Urothelium cell line (cell line): ENCODE results near the gene TLDC2.
A peak's percentile ranks its signal among the peaks of the same experiment; 100 is the strongest.

Source experiments
- DNase-seq: peaks from one replicate; pipeline ENCODE4 v3.0.0; 2011; ENCODE audit warnings: low spot score, mixed read lengths
- FAIRE-seq: peaks from 2 replicates; lab custom pipeline; 2011; peaks lifted over from hg19 to GRCh38; lab: Jason Lieb, UNC

The TLDC2 gene

GRCh38 chr20:36849333-36850065 is 26.4 kb upstream of the TLDC2 start:
- FAIRE-seq (no peak), DNase-seq (no peak)

GRCh38 chr20:36850759-36851158 is 25.2 kb upstream of the TLDC2 start:
- FAIRE-seq (no peak), DNase-seq (no peak)

GRCh38 chr20:36851490-36851889 is 24.4 kb upstream of the TLDC2 start:
- no peak for DNase-seq
- FAIRE-seq, result no peak

GRCh38 chr20:36852187-36852586 is 23.8 kb upstream of the TLDC2 start:
- FAIRE-seq, result no peak
- DNase-seq, result no peak

- FAIRE-seq (no peak), DNase-seq (no peak)
Observed at GRCh38 chr20:36854348-36855240, 21.3 kb upstream of the TLDC2 start.

GRCh38 chr20:36855241-36855657 is 20.7 kb upstream of the TLDC2 start:
- no peak for FAIRE-seq
- no peak for DNase-seq

- no peak for DNase-seq
- no peak for FAIRE-seq
Observed at GRCh38 chr20:36856195-36856594, 19.7 kb upstream of the TLDC2 start.

GRCh38 chr20:36856691-36857635 is 19.0 kb upstream of the TLDC2 start:
- FAIRE-seq, result no peak
- DNase-seq, result no peak

GRCh38 chr20:36859282-36859555 is 16.7 kb upstream of the TLDC2 start:
- FAIRE-seq, result no peak
- DNase-seq, result no peak

- FAIRE-seq (no peak), DNase-seq (no peak)
Observed at GRCh38 chr20:36859700-36860330, 16.1 kb upstream of the TLDC2 start.

- FAIRE-seq (no peak), DNase-seq (no peak)
Observed at GRCh38 chr20:36860339-36860738, 15.6 kb upstream of the TLDC2 start.

GRCh38 chr20:36860811-36861624 is 14.9 kb upstream of the TLDC2 start:
- DNase-seq, result no peak
- FAIRE-seq, result no peak

GRCh38 chr20:36861625-36861874 is 14.4 kb upstream of the TLDC2 start:
- FAIRE-seq (no peak), DNase-seq (no peak)

GRCh38 chr20:36861875-36862801 is 13.8 kb upstream of the TLDC2 start:
- peak; percentile 94 for DNase-seq
- peak; percentile 46 for FAIRE-seq

GRCh38 chr20:36862857-36863668 is 12.9 kb upstream of the TLDC2 start:
- no peak for DNase-seq
- FAIRE-seq, result no peak

- FAIRE-seq (no peak), DNase-seq (no peak)
Observed at GRCh38 chr20:36865076-36865860, 10.7 kb upstream of the TLDC2 start.

GRCh38 chr20:36865861-36866149 is 10.1 kb upstream of the TLDC2 start:
- no peak for FAIRE-seq
- DNase-seq, result no peak

- DNase-seq (no peak), FAIRE-seq (no peak)
Observed at GRCh38 chr20:36866164-36866563, 9.8 kb upstream of the TLDC2 start.
